Kidney (tissue), 14 donors: ENCODE results near the gene TGIF1. TPM values are rescaled to one million over a fixed set of nuclear protein-coding genes. Genes with fewer than 3 reads are reported as not detected.

Experiments
- DNase-seq, 5 donors: peaks; one replicate each; pipeline ENCODE4 v3.0.0-alpha.2; 2013 to 2020
- FAIRE-seq: peaks from 2 replicates; lab custom pipeline; 2012; peaks lifted over from hg19 to GRCh38; lab: Jason Lieb, UNC
- H3K27ac ChIP-seq, 2 donors: one replicate each; pipeline ENCODE4 v1.7.0; 2013; ENCODE audit warnings: low read depth in 2 of 2, low read length in 2 of 2, inconsistent platforms in 1 of 2
- H3K27me3 ChIP-seq: one replicate; pipeline ENCODE4 v1.7.1; 2013; ENCODE audit warnings: low read length, inconsistent platforms; ENCODE audit not compliant: control insufficient read depth, insufficient read depth
- H3K36me3 ChIP-seq, 3 donors: one replicate each; pipeline versions ENCODE4 v1.7.0 to v1.7.1; 2013; ENCODE audit warnings: low read length in 3 of 3, control low read depth in 1 of 3, inconsistent platforms in 1 of 3; ENCODE audit not compliant: insufficient read depth in 3 of 3, control insufficient read depth in 2 of 3
- H3K4me1 ChIP-seq, 3 donors: one replicate each; pipeline versions ENCODE4 v1.7.0 to v1.7.1; 2013; ENCODE audit warnings: low read length in 3 of 3, inconsistent platforms in 1 of 3, low read depth in 1 of 3; ENCODE audit not compliant: control insufficient read depth in 2 of 3, insufficient read depth in 2 of 3
- H3K4me3 ChIP-seq, 3 donors: one replicate each; pipeline versions ENCODE4 v1.7.0 to v1.8.1; 2013; ENCODE audit warnings: low read length in 3 of 3, control low read depth in 1 of 3, inconsistent platforms in 1 of 3
- H3K9ac ChIP-seq, 3 donors: one replicate each; pipeline versions ENCODE4 v1.7.0 to v1.7.1; 2013; ENCODE audit warnings: low read length in 3 of 3, control low read depth in 1 of 3, inconsistent platforms in 1 of 3
- H3K9me3 ChIP-seq, 3 donors: one replicate each; pipeline versions ENCODE4 v1.7.0 to v1.7.1; 2013; ENCODE audit warnings: low read length in 3 of 3, control low read depth in 1 of 3, inconsistent platforms in 1 of 3; ENCODE audit not compliant: control insufficient read depth in 2 of 3, insufficient read depth in 1 of 3
- CTCF ChIP-seq: IDR thresholded peaks from 3 replicates; pipeline ENCODE4 v1.5.1; 2012; ENCODE audit warnings: mild to moderate bottlenecking, moderate library complexity, borderline replicate concordance; ENCODE audit not compliant: insufficient read depth; ENCODE audit errors: extremely low read depth
- intact Hi-C: fragments of 100-400 bp; cut with DNase I; formaldehyde crosslinking; loops from one replicate; pipeline ENCODE4 v1.11.1; 2022
- polyA plus RNA-seq: library from polyadenylated mRNA; stranded (reverse); fragments of 350-450 nt; fragmentation: Illumina TruSeq; extraction: RNeasy Lipid Tissue Mini Kit (QIAGEN cat#74804); gene quantifications from one replicate; pipeline ENCODE4 v1.2.3, GENCODE V29; 2014; ENCODE audit warnings: low read depth, low replicate concordance; ENCODE audit not compliant: insufficient read depth
- total RNA-seq: library from RNA; stranded (reverse); fragmentation: NEBNext Ultra II Directional; extraction: Animal tissue kit (Norgen Biotek cat#: 25700); gene quantifications from one replicate; pipeline ENCODE4 v1.2.1, GENCODE V29; 2021
- donor health status: control.
- donor health status: control.
- donor health status: control.
- donor health status: control.
- donor health status: control.
- donor health status: DM: yes; HTN: yes; CAD: no.
- donor health status: Normal renal cell carcinoma (clear cell type).

Gene TGIF1
- total and polyA plus RNA-seq, 2 donors from 2014 or later, result 38.5 to 93.8 TPM

DNA sequence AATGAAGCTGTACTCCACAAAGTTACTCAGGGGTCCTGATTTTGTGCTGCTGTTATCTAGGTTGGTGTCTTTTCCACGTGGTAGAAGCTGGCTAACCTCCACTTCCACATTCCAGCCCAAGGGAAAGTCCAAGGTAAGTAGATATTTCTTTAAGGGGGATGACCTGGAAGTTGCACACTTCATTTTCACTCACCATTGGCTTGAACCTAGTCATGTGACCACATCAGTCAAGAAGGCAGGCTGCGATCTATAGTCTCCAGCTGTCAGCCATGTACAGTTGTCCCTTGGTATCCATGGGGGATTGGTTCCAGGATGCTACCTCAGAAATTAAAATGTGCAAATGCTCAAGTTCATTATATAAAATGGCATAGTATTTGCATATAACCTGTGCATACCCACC is 31.9 kb upstream of the TGIF1 start:
- H3K9me3 ChIP-seq, result no peaks in the 10 kb centered on the region

GRCh38 chr18:3420919-3421279 is 29.1 kb upstream of the TGIF1 start:
- Histone ChIP-seq H3K9ac (no peak overlapping the region), H3K4me3 (no peak overlapping the region), H3K27me3 (no peaks in the 10 kb centered on the region), H3K36me3 (no peaks in the 10 kb centered on the region), H3K4me1 (no peaks in the 10 kb centered on the region), H3K27ac (no peak overlapping the region), H3K9me3 (no peaks in the 10 kb centered on the region)
- intact Hi-C loops, result no loop called here
- no peak for TF ChIP-seq CTCF
- FAIRE-seq (no peak), DNase-seq (no peak)

More for the DNA sequence above, 31.9 kb upstream of the TGIF1 start:
- Histone ChIP-seq H3K27me3 (no peaks in the 10 kb centered on the region), H3K4me1 (no peaks in the 10 kb centered on the region), H3K27ac (no peak overlapping the region), H3K36me3 (no peaks in the 10 kb centered on the region), H3K9ac (no peak overlapping the region), H3K4me3 (no peak overlapping the region)
- intact Hi-C loops, result no loop called here
- TF ChIP-seq CTCF, result no peak
- no peak for FAIRE-seq
- DNase-seq, result no peak

- Histone ChIP-seq H3K27me3 (no peaks in the 10 kb centered on the region), H3K27ac (no peak overlapping the region), H3K9ac (no peak overlapping the region), H3K4me1 (no peaks in the 10 kb centered on the region), H3K9me3 (no peaks in the 10 kb centered on the region), H3K4me3 (no peak overlapping the region), H3K36me3 (no peaks in the 10 kb centered on the region)
- intact Hi-C loops, result no loop called here
- TF ChIP-seq CTCF, result no peak
- DNase-seq (no peak), FAIRE-seq (no peak)
These were observed 27.1 kb upstream of the TGIF1 start for GRCh38 chr18:3422905-3423304.

- intact Hi-C loops, result no loop called here
- no peak for FAIRE-seq
- TF ChIP-seq CTCF, result no peak
These were observed 25.6 kb upstream of the TGIF1 start for GRCh38 chr18:3424280-3424890.

More at GRCh38 chr18:3424280-3424890, 25.6 kb upstream of the TGIF1 start:
- H3K9ac ChIP-seq, result no peak overlapping the region
- H3K4me3 ChIP-seq, result no peak overlapping the region
- no peak for DNase-seq
- no peaks in the 10 kb centered on the region for H3K4me1 ChIP-seq
- H3K36me3 ChIP-seq, result no peaks in the 10 kb centered on the region
- no peaks in the 10 kb centered on the region for H3K27me3 ChIP-seq
- no peak overlapping the region for H3K27ac ChIP-seq
- no peaks in the 10 kb centered on the region for H3K9me3 ChIP-seq
